Measurements from ENCODE around the gene TSPAN31.

The TSPAN31 gene

DNA sequence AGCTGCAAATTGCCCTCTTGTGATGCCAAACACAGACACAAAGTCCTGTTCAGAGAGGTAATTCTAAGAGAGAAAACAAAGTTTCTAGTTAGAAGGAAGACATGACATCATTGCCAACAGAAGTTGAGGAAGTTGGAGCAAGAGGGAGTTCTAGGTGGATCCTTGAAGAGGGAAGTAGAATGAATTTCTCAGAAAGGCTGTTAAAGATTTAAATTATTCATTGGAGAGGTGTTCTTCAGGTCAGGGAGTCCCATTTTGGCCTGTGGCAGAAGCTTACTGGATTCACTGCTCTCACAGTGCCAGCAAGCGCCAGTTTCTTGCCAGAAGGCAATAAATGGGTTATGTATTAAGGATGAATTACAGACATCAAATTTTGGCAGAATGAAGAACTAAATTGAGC lies 53.1 kb downstream of the TSPAN31 start:
- no peak for DNase-seq

All from CD4-positive, alpha-beta T cell treated with Interferon gamma for 1 hour (primary cell).